SK-N-SH (cell line): ENCODE measurements around the gene STAT2. TPM values are rescaled to one million over a fixed set of nuclear protein-coding genes. Genes with fewer than 3 reads are reported as not detected.

ENCODE experiments used
- CTCF ChIA-PET: fragments of 300-600, 350-600 bp; formaldehyde crosslinking; extraction: SDS; loops from one replicate; lab custom pipeline; 2021; lab: Yijun Ruan, JAX
- POLR2A ChIA-PET: fragments of 350-600 bp; sonication (Branson Sonifier 250); formaldehyde crosslinking; extraction: SDS; loops from one replicate; lab custom pipeline; 2020; ENCODE audit warnings: antibody characterized with exemption, inconsistent platforms; lab: Yijun Ruan, JAX
- DNase-seq: peaks from one replicate; pipeline ENCODE4 v3.0.0; 2012
- H2AFZ ChIP-seq: fragments of 200-600 bp; sonication (generic); 2 replicates; pipeline ENCODE4 v1.8.1; 2016; ENCODE audit warnings: antibody characterized with exemption, mild to moderate bottlenecking, low read depth
- H3F3A ChIP-seq: fragments of 200-600 bp; sonication (generic); replicated peaks from 2 replicates; pipeline ENCODE3; 2016; ENCODE audit warnings: antibody characterized with exemption, mild to moderate bottlenecking; ENCODE audit not compliant: insufficient read depth
- H3K27ac ChIP-seq, 2 experiments: fragments of 200-500 bp in 1 of 2; fragments of 200-600 bp in 1 of 2; sonication (Bioruptor generic) in 1 of 2; sonication (generic), shearing (Covaris generic) in 1 of 2; 2 replicates each; pipeline versions ENCODE4 v1.5.1 to v1.6.1; 2014 to 2016; ENCODE audit warnings: low read depth in 2 of 2, inconsistent platforms in 1 of 2, low read length in 1 of 2, mild to moderate bottlenecking in 1 of 2, mixed read lengths in 1 of 2
- H3K27me3 ChIP-seq: fragments of 200-600 bp; sonication (generic), shearing (Covaris generic); 2 replicates; pipeline ENCODE4 v1.6.1; 2016; ENCODE audit warnings: mixed run types; ENCODE audit not compliant: insufficient read depth
- H3K36me3 ChIP-seq, 2 experiments: fragments of 200-500 bp in 1 of 2; fragments of 200-600 bp in 1 of 2; sonication (Bioruptor generic) in 1 of 2; sonication (generic) in 1 of 2; replicated peaks in 1 of 2; 2 replicates each; pipeline versions ENCODE3 to v1.5.1; 2014 to 2016; ENCODE audit warnings: low read length in 1 of 2, mild to moderate bottlenecking in 1 of 2; ENCODE audit not compliant: insufficient read depth in 2 of 2, control insufficient read depth in 1 of 2
- H3K4me1 ChIP-seq, 2 experiments: fragments of 200-500 bp in 1 of 2; fragments of 200-600 bp in 1 of 2; sonication (Bioruptor generic) in 1 of 2; sonication (generic), shearing (Covaris generic) in 1 of 2; 2 replicates each; pipeline versions ENCODE4 v1.5.1 to v1.6.1; 2014 to 2016; ENCODE audit warnings: low read depth in 1 of 2, low read length in 1 of 2, mixed run types in 1 of 2; ENCODE audit not compliant: insufficient read depth in 2 of 2, control insufficient read depth in 1 of 2
- H3K4me2 ChIP-seq: fragments of 200-600 bp; sonication (generic), shearing (Covaris generic); 2 replicates; pipeline ENCODE4 v1.6.1; 2017; ENCODE audit warnings: mixed run types
- H3K4me3 ChIP-seq, 2 experiments: fragments of 200-500 bp in 1 of 2; fragments of 200-600 bp in 1 of 2; sonication (Bioruptor generic) in 1 of 2; sonication (generic), shearing (Covaris generic) in 1 of 2; 2 replicates each; pipeline versions ENCODE4 v1.5.1 to v1.8.1; 2014 to 2016; ENCODE audit warnings: low read depth in 2 of 2, inconsistent platforms in 1 of 2, low read length in 1 of 2, mild to moderate bottlenecking in 1 of 2, mixed read lengths in 1 of 2, moderate library complexity in 1 of 2
- H3K79me2 ChIP-seq: fragments of 200-600 bp; sonication (generic); 2 replicates; pipeline ENCODE4 v1.8.1; 2017; ENCODE audit warnings: mild to moderate bottlenecking; ENCODE audit not compliant: insufficient read depth
- H3K9ac ChIP-seq: fragments of 200-600 bp; sonication (generic); 2 replicates; pipeline ENCODE4 v1.6.1; 2017; ENCODE audit warnings: mixed run types
- H3K9me2 ChIP-seq: fragments of 200-600 bp; sonication (generic); 2 replicates; pipeline ENCODE4 v1.6.1; 2017; ENCODE audit warnings: mixed run types
- H3K9me3 ChIP-seq: fragments of 200-600 bp; sonication (generic); 2 replicates; pipeline ENCODE4 v1.6.1; 2017; ENCODE audit warnings: mixed run types, mild to moderate bottlenecking, moderate library complexity
- H4K20me1 ChIP-seq: fragments of 200-600 bp; sonication (generic); 2 replicates; pipeline ENCODE4 v1.6.1; 2017; ENCODE audit warnings: mild to moderate bottlenecking, mixed run types; ENCODE audit not compliant: insufficient read depth
- CHD2 ChIP-seq: fragments of 150-350 bp; IDR thresholded peaks from 2 replicates; pipeline ENCODE4 v1.6.1; 2018; ENCODE audit warnings: low read length; ENCODE audit not compliant: partially characterized antibody
- EP300 ChIP-seq, 2 experiments: IDR thresholded peaks; 2 replicates each; pipeline versions ENCODE4 v1.4.0 to v1.6.1; 2012; ENCODE audit warnings: borderline replicate concordance in 1 of 2, low read depth in 1 of 2, low read length in 1 of 2
- EZH2phosphoT487 ChIP-seq: fragments of 200-600 bp; sonication (generic); IDR thresholded peaks from 2 replicates; pipeline ENCODE4 v1.6.1; 2017; ENCODE audit warnings: low read depth, mixed run types, mild to moderate bottlenecking, antibody characterized with exemption, moderate library complexity, borderline replicate concordance
- FOSL2 ChIP-seq: IDR thresholded peaks from 2 replicates; pipeline ENCODE4 v1.4.0; 2012; ENCODE audit warnings: low read depth, mild to moderate bottlenecking, moderate library complexity, borderline replicate concordance
- FOXJ3 ChIP-seq: sonication (generic); formaldehyde crosslinking; IDR thresholded peaks from 2 replicates; pipeline ENCODE4 v1.5.1; 2020; ENCODE audit warnings: mild to moderate bottlenecking, missing genetic modification reagents
- FOXM1 ChIP-seq: IDR thresholded peaks from 2 replicates; pipeline ENCODE4 v1.4.0; 2012; ENCODE audit warnings: low read depth, mild to moderate bottlenecking
- MXI1 ChIP-seq: IDR thresholded peaks from 2 replicates; pipeline ENCODE4 v1.6.1; 2012; ENCODE audit warnings: mild to moderate bottlenecking, low read depth, low read length, improper control_type of control experiment
- NFIC ChIP-seq: IDR thresholded peaks from 2 replicates; pipeline ENCODE4 v1.4.0; 2012; ENCODE audit warnings: borderline replicate concordance
- NRF1 ChIP-seq: IDR thresholded peaks from 2 replicates; pipeline ENCODE4 v1.6.1; 2012; ENCODE audit warnings: low read depth, mild to moderate bottlenecking, low read length
- REST ChIP-seq: IDR thresholded peaks from 2 replicates; pipeline ENCODE4 v1.6.1; 2012; ENCODE audit warnings: mild to moderate bottlenecking, low read depth, low read length, moderate library complexity
- RFX5 ChIP-seq: IDR thresholded peaks from 2 replicates; pipeline ENCODE4 v1.6.1; 2012; ENCODE audit warnings: mild to moderate bottlenecking, improper control_type of control experiment, low read length
- RXRA ChIP-seq: IDR thresholded peaks from 2 replicates; pipeline ENCODE4 v1.4.0; 2012; ENCODE audit warnings: low read depth, mild to moderate bottlenecking, borderline replicate concordance
- SIN3A ChIP-seq: IDR thresholded peaks from 2 replicates; pipeline ENCODE4 v1.6.1; 2012; ENCODE audit warnings: low read depth, mild to moderate bottlenecking, low read length, moderate library complexity, borderline replicate concordance
- TCF12 ChIP-seq: IDR thresholded peaks from 2 replicates; pipeline ENCODE4 v1.4.0; 2012
- ZBTB33 ChIP-seq: IDR thresholded peaks from 2 replicates; pipeline ENCODE4 v1.4.0; 2012; ENCODE audit warnings: low read depth, borderline replicate concordance
- WGBS: methylation state at CpG from one replicate; pipeline ENCODE4 v1.1.6; 2017; ENCODE audit warnings: low lambda C conversion rate; 5-methylcytosine and 5-hydroxymethylcytosine counted together
- polyA plus RNA-seq, 3 experiments: library from polyadenylated mRNA; depleted of rRNA; stranded (reverse); fragments of >200 nt; gene quantifications; 2 replicates each; pipeline ENCODE4 v1.2.3, GENCODE V29; 2012

Gene STAT2
- polyA plus RNA-seq, 1 of the 3 experiments (the other 2 are of a cell fraction) = 58.1 TPM

- TF ChIP-seq ZBTB33 = peak; percentile 97
- TF ChIP-seq NFIC = no peak
- no peak for TF ChIP-seq EZH2phosphoT487
- TF ChIP-seq FOXJ3 (CRISPR knock-in tag) = no peak
- no peak for TF ChIP-seq REST
- TF ChIP-seq, all 33 proteins: peak for 17
These were observed 44.1 kb downstream of the STAT2 start, which contains the start of gene CNPY2 (continued) for GRCh38 chr12:56315622-56316473.

- peaks cover 26% of the 10 kb centered on the region for H3K79me2 ChIP-seq
- H4K20me1 ChIP-seq = no peaks in the 10 kb centered on the region
- no peak for TF ChIP-seq FOSL2
- TF ChIP-seq TCF12 = no peak
- TF ChIP-seq CHD2 = no peak
- TF ChIP-seq EZH2phosphoT487 = no peak
- no peak for TF ChIP-seq ZBTB33
- TF ChIP-seq FOXM1 = no peak
- TF ChIP-seq RXRA = no peak
- no peak for TF ChIP-seq NRF1
- no peak for TF ChIP-seq RFX5
- TF ChIP-seq MXI1 = no peak
- TF ChIP-seq FOXJ3 (CRISPR knock-in tag) = no peak
- TF ChIP-seq EP300 (IDR thresholded peaks at IDR 0.05; ENCODE audit: borderline replicate concordance in 1 of 2, low read depth in 1 of 2, low read length in 1 of 2) = no peak
- TF ChIP-seq SIN3A = no peak
- no peaks in the 10 kb centered on the region for H3K9me3 ChIP-seq
- peak overlapping the region; percentile 84 to 91 for H3K27ac ChIP-seq
- ChIA-PET POLR2A (interaction anchor here (1.0 to 2.8 kb wide), 11 partner anchors 11 to 410 kb away, joined by 3 to 15 read pairs (median 4); partner anchors contain the start of genes ANKRD52, CS, NACA and PAN2), CTCF (interaction anchor here (0.6 to 1.9 kb wide), 9 partner anchors 17 to 152 kb away, joined by 3 to 15 read pairs (median 3); partner anchors contain the start of genes RNF41 and TIMELESS)
- WGBS = 0% methylated on average over 10 of the region's 11 CpGs
- peaks cover 20% of the 10 kb centered on the region for H3F3A ChIP-seq
- peak overlapping the region; percentile 93 for H3K9ac ChIP-seq
- H3K27me3 ChIP-seq = no peaks in the 10 kb centered on the region
- peak overlapping the region; percentile 94 for H3K4me2 ChIP-seq
- H3K36me3 ChIP-seq = peaks cover 20 to 24% of the 10 kb centered on the region in 2 experiments
- peaks cover 12 to 13% of the 10 kb centered on the region in 2 experiments; a peak in 3 of 4 replicates for H3K4me1 ChIP-seq
- peak overlapping the region; percentile 80 for H2AFZ ChIP-seq
- H3K9me2 ChIP-seq = no peaks in the 10 kb centered on the region
- H3K4me3 ChIP-seq = peak overlapping the region; percentile 83 to 86
- peak; percentile 37 for DNase-seq
These were observed 44.7 kb downstream of the STAT2 start for GRCh38 chr12:56315249-56315621.
